GM19397 (cell line): ENCODE results near the gene TMEM115.
"Not testable (repeated sequence)": the region's sequence is repeated elsewhere in the genome, so short reads cannot be mapped to it uniquely, and the experiment has no call there.

Experiments
- ATAC-seq: cut with Tn5 transposase; IDR thresholded peaks from one replicate; pipeline ENCODE4 v1.9.1; 2021; ENCODE audit warnings: mild to moderate bottlenecking, moderate library complexity; ENCODE audit not compliant: unreplicated experiment

The TMEM115 gene

GRCh38 chr3:50319181-50319893, 40.0 kb downstream of the TMEM115 start:
- no peak for ATAC-seq

- ATAC-seq: no peak
Observed at GRCh38 chr3:50318615-50319014, 40.7 kb downstream of the TMEM115 start.

DNA sequence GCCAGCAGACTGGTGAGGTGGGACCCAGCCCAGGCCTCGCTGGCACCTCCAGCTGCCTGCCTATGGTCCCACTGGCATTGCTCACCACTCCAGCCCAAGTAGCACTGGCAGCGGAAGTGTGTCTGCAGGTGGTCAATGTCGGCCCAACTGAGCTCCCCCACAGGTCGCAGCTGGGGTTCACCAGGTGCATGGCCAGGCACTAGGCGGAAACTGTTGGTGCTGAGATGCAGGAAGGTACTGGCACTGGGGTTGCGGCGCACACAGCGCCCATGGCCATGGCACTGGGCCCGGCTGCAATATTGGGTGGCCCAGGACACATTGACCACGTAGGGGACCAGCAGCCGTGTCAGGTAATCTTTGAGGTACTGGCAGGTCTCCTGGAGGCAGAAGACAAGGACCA, 41.2 kb downstream of the TMEM115 start:
- no peak for ATAC-seq

GRCh38 chr3:50317300-50317699, 42.0 kb downstream of the TMEM115 start:
- no peak for ATAC-seq

DNA sequence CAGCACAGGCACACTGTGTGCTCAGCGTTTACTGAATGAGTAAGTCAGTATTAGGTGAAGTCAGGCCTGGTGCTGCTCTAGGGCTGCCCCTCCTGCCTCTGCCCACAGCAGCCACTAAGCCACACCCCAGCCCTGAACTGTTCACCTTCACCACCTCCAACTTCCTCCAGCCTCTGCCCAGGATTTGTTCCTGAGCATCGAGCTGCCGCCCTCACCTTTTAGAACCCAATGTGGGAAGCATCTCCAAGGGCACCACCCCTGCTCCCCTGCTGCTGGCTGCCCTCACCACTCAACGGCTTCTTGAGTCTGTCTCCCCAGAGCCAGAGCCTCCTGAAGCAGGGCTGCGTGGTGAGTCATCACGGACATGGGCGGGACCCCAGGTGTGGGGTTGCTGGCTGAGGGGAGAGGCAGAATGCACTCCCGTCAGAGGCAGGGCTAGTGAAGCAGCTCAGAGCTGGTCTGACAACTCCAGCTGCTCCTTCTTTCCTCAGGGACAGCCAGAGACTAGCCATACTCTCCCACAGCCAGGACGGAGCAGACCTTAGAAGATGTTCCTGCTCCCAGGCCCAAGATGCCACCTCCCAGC, 42.6 kb downstream of the TMEM115 start:
- ATAC-seq: no peak

- no peak for ATAC-seq
Observed at GRCh38 chr3:50314816-50315215, 44.5 kb downstream of the TMEM115 start.

DNA sequence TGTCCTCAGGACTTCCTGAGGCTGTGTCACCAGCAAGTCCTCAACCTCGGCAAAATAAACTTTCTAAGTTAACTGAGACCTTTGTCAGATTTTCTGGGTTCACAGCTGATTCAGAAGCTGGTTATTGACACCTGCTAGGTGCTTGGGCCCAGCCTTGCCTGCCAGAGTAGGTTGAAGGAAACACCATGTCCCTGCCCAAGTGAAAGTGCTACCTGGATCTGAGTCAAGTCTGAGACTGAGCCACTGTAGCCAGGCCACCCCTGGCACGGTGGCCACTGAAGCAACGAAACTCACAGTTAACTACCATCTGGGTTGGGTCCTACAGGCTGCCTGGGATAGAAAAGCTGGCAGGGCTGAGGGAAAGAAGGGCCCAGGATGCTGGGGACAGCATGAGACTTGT, 45.0 kb downstream of the TMEM115 start:
- ATAC-seq: no peak

DNA sequence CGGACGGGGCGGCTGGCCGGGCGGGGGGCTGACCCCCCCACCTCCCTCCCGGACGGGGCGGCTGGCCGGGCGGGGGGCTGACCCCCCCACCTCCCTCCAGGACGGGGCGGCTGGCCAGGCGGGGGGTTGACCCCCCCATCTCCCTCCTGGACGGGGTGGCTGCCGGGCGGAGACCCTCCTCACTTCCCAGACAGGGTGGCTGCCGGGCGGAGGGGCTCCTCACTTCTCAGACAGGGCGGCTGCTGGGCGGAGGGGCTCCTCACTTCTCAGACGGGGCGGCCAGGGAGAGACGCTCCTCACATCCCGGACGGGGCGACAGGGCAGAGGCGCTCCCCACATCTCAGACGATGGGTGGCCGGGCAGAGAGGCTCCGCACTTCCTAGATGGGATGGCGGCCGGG, 47.3 kb downstream of the TMEM115 start:
- not testable (repeated sequence) for ATAC-seq
